MCF 10A (cell line): Measurements from ENCODE around the gene KCNAB1. TPM values are rescaled to one million over a fixed set of nuclear protein-coding genes. Genes with fewer than 3 reads are reported as not detected.

Experiments
- BruUV-seq: library from RNA; stranded (reverse); fragments of 400-500 nt; replicated peaks from 2 replicates; lab custom pipeline; 2021; lab: Mats Ljungman, UMichigan
- CTCF ChIA-PET: fragments of 300-600 bp; sonication (Branson Sonifier 250); formaldehyde crosslinking; extraction: SDS; loops from one replicate; lab custom pipeline; 2021; ENCODE audit warnings: antibody characterized with exemption, inconsistent platforms; lab: Yijun Ruan, JAX
- POLR2A ChIA-PET: fragments of 300-600, 350-650 bp; sonication (Branson Sonifier 250); formaldehyde crosslinking; extraction: SDS; loops from one replicate; lab custom pipeline; 2020; ENCODE audit warnings: antibody characterized with exemption, inconsistent platforms; lab: Yijun Ruan, JAX
- DNase-seq: peaks from one replicate; pipeline ENCODE4 v3.0.0-alpha.2; 2018; ENCODE audit not compliant: unreplicated experiment
- H3K27ac Mint-ChIP-seq: one replicate; pipeline ENCODE4 v1.8.0; 2022; ENCODE audit warnings: mild to moderate bottlenecking, low read depth, mixed read lengths; ENCODE audit not compliant: unreplicated experiment
- H3K27me3 Mint-ChIP-seq: one replicate; pipeline ENCODE4 v1.8.0; 2022; ENCODE audit warnings: mixed read lengths; ENCODE audit not compliant: insufficient read depth, unreplicated experiment
- H3K36me3 Mint-ChIP-seq: one replicate; pipeline ENCODE4 v1.8.0; 2022; ENCODE audit warnings: mild to moderate bottlenecking, moderate library complexity, mixed read lengths; ENCODE audit not compliant: insufficient read depth, unreplicated experiment
- H3K4me1 Mint-ChIP-seq: one replicate; pipeline ENCODE4 v1.8.0; 2022; ENCODE audit warnings: mixed read lengths; ENCODE audit not compliant: insufficient read depth, unreplicated experiment
- H3K4me3 Mint-ChIP-seq: one replicate; pipeline ENCODE4 v1.8.0; 2022; ENCODE audit warnings: mild to moderate bottlenecking, moderate library complexity, mixed read lengths; ENCODE audit not compliant: unreplicated experiment
- H3K9me3 Mint-ChIP-seq: one replicate; pipeline ENCODE4 v1.8.0; 2022; ENCODE audit warnings: mixed read lengths; ENCODE audit not compliant: unreplicated experiment
- CTCF ChIP-seq: fragments of 200-600 bp; IDR thresholded peaks from one replicate; pipeline ENCODE4 v1.8.0; 2022; ENCODE audit warnings: antibody characterized with exemption, mild to moderate bottlenecking; ENCODE audit not compliant: unreplicated experiment
- intact Hi-C: fragments of 100-400 bp; cut with micrococcal nuclease; formaldehyde crosslinking; loops from 2 replicates; pipeline ENCODE4 v1.14.1; 2022
- total RNA-seq: library from RNA; stranded (reverse); gene quantifications from 2 replicates; pipeline ENCODE4 v1.2.3, GENCODE V29; 2022

The KCNAB1 gene
- total RNA-seq, 1 experiment from 2014 or later: 0.44 TPM

GRCh38 chr3:156498307-156498706 lies 377.9 kb downstream of the KCNAB1 start:
- intact Hi-C loops: no loop called here
- no TSS peak for BruUV-seq
- no peak for TF ChIP-seq CTCF
- POLR2A ChIA-PET: no interaction called here
- Mint-ChIP-seq H3K36me3 (no peaks in the 10 kb centered on the region), H3K4me1 (no peaks in the 10 kb centered on the region), H3K9me3 (peaks cover 7% of the 10 kb centered on the region), H3K27me3 (peaks cover 26% of the 10 kb centered on the region), H3K4me3 (no peak overlapping the region), H3K27ac (no peak overlapping the region)
- CTCF ChIA-PET: interaction anchor here (1.3 to 3.6 kb wide), 2 partner anchors 9 to 11 kb away, joined by 3 to 16 read pairs; no protein-coding TSS in a partner anchor
- no peak for DNase-seq

DNA sequence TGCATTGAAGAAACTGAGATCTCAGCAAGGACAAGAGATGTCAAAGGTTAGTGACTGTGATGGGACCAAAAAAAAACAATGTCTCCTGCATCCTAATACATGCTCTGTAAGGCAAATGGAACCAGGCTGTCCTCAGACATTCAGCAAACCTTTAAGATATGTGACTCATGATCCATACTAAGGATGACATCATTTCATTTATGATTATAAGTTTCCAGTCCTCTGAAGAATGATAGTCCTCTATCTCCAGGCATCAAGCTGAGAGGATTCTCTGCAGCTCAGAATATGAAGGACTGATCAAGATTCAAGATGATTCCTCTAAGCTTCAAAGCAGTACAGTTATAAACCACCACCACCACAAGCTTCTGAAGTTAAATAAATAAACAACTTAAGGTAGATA lies 386.9 kb downstream of the KCNAB1 start:
- POLR2A ChIA-PET: interaction anchor here (1.4 kb wide), 1 partner anchor 57 kb away, joined by 3 read pairs; no protein-coding TSS in a partner anchor
- Mint-ChIP-seq H3K27me3 (peaks cover 67% of the 10 kb centered on the region), H3K27ac (no peak overlapping the region), H3K9me3 (no peaks in the 10 kb centered on the region), H3K4me3 (no peak overlapping the region), H3K36me3 (no peaks in the 10 kb centered on the region), H3K4me1 (no peaks in the 10 kb centered on the region)
- no TSS peak for BruUV-seq
- CTCF ChIA-PET: interaction anchor here (0.6 to 19.3 kb wide), 12 partner anchors 10 to 630 kb away, joined by 3 to 274 read pairs (median 6); no protein-coding TSS in a partner anchor
- intact Hi-C loops: loop anchor here (5.0 kb wide), 3 partner anchors 35 to 510 kb away; no protein-coding TSS in a partner anchor
- TF ChIP-seq CTCF: no peak
- DNase-seq: no peak

- no TSS peak for BruUV-seq
- peaks cover 48% of the 10 kb centered on the region for H3K27me3 Mint-ChIP-seq
- H3K9me3 Mint-ChIP-seq: no peaks in the 10 kb centered on the region
- H3K4me1 Mint-ChIP-seq: no peaks in the 10 kb centered on the region
- TF ChIP-seq CTCF: peak; percentile 43
- no peaks in the 10 kb centered on the region for H3K36me3 Mint-ChIP-seq
- no peak overlapping the region for H3K4me3 Mint-ChIP-seq
- intact Hi-C loops: loop anchor here (1.0 to 5.0 kb wide), 6 partner anchors 37 to 512 kb away; no protein-coding TSS in a partner anchor
- ChIA-PET POLR2A (interaction anchor here (0.6 to 2.0 kb wide), 4 partner anchors 357 to 799 kb away, joined by 3 to 8 read pairs (median 3); no protein-coding TSS in a partner anchor), CTCF (interaction anchor here (0.5 to 19.3 kb wide), 52 partner anchors 10 to 1400 kb away, joined by 3 to 274 read pairs (median 4); partner anchors contain the start of gene SSR3)
- DNase-seq: peak; percentile 58
- H3K27ac Mint-ChIP-seq: no peak overlapping the region
Observed at GRCh38 chr3:156509189-156510174, 389.1 kb downstream of the KCNAB1 start.
